ENCODE data around the gene TYK2.

Gene TYK2

DNA sequence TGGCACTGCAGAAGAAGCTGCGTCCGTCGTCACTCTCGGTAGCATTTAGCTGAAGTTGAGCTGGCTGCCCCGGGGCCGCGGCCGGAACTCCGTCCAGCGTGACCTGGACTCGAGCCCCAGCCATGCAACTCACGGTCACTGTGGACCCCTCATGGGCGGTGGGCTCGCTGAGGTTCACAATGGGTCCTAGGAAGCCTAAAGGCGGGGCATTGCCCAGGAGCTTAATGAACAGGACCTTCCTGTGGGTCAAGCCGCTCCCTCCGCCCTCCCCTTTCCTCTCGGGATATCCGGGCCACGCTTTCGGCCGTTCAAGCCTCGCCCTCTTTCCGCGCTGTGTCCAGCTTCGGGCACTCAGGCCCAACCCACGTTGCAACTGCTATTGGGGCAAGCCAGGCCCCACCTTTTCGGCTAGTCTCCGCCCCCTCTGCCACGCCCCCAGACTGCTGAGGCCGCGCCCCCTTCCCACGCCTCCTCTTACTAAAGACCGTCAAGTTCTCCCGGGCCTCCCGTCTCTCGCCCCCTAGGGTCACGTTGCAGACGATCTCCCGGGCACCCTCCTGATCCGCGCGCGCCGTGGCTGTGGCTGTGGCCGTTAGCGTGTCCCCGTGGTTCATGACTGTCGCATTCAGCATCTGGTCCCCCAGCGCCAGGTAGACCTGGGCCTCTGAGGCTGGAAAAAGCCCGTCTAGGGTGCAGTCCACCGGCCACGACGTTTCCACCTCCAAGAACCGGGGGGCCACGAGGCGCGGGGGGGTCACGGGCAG lies 45.6 kb downstream of the TYK2 start:
- DNase-seq (ENCODE audit: low read depth in 3 of 3) = no peak

DNA sequence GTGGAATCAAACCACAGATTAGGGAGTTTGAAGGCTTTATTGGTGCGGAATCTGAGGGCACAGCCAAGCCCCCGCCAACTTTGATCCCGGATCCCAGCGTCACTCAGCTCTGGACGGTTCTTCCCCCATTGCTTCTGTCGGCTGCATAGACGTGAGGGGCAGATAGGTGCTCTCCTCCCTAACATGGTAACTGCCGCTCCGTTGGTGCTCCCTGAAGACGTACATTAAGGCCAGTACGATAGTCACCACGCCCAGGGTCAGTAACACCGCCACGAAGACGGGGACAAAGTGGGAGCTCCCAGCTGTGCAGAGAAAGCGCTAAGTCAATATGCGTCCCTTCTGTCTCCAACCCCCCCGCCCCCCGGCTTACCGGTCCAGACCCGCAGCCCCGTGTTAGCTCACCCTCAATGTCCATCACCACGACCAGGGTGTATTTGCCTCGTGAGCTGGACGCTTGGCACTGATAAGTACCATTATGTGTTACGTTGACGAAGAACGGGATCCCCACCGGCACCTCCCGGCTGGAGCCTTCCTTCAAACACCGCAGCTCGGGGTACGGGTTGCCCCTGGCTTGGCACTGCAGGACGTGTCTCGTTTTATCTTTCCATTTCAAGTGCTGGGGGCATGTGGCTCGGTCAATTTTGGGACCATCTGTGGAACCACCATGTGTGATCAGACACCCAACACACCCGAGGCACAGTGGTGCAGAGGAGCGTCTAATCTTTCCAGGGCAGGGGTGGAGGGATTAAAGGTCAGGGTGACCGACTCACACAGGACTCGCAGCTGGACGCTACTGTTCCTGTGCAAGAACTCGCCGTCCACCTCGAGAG lies 46.4 kb downstream of the TYK2 start:
- DNase-seq (ENCODE audit: low read depth in 3 of 3) = no peak

GRCh38 chr19:10332965-10333757 lies 47.2 kb downstream of the TYK2 start, which contains the start of gene RAVER1:
RAVER1 (minus strand) TSS chr19:10333529; CDS start chr19:10333507, 22 bp downstream.
- peak; percentile 93 to 97 (median 97) for DNase-seq (ENCODE audit: low read depth in 3 of 3)

- no peak for DNase-seq (ENCODE audit: low read depth in 3 of 3)
These were observed 48.0 kb downstream of the TYK2 start for GRCh38 chr19:10332158-10332964.

DNA sequence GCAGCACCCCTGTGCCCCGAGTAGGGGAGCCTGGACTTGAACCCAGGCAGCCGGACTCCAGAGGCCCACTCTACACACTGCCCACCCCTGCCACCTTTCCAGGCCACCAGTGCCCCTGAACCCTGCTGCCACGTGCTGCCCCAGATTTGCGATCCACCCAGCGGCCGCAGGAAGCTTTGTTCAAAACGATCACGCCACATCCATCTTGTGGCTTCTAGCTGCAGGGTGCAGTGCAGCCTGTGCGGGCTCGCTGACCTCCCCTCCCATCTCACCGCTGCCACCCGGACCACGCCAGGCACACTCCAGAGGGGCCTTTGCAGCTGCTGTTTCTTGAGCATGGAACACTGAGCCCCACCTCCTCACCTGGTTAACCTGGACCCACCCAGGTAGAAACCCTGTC lies 50.8 kb downstream of the TYK2 start:
- DNase-seq (ENCODE audit: low read depth in 3 of 3) = no peak

- no peak for DNase-seq (ENCODE audit: low read depth in 3 of 3)
These were observed 51.6 kb downstream of the TYK2 start for GRCh38 chr19:10328558-10329429.

GRCh38 chr19:10327793-10328192 lies 52.6 kb downstream of the TYK2 start:
- no peak for DNase-seq (ENCODE audit: low read depth in 3 of 3)

- no peak for DNase-seq (ENCODE audit: low read depth in 3 of 3)
These were observed 54.6 kb downstream of the TYK2 start for GRCh38 chr19:10325732-10326131.

DNA sequence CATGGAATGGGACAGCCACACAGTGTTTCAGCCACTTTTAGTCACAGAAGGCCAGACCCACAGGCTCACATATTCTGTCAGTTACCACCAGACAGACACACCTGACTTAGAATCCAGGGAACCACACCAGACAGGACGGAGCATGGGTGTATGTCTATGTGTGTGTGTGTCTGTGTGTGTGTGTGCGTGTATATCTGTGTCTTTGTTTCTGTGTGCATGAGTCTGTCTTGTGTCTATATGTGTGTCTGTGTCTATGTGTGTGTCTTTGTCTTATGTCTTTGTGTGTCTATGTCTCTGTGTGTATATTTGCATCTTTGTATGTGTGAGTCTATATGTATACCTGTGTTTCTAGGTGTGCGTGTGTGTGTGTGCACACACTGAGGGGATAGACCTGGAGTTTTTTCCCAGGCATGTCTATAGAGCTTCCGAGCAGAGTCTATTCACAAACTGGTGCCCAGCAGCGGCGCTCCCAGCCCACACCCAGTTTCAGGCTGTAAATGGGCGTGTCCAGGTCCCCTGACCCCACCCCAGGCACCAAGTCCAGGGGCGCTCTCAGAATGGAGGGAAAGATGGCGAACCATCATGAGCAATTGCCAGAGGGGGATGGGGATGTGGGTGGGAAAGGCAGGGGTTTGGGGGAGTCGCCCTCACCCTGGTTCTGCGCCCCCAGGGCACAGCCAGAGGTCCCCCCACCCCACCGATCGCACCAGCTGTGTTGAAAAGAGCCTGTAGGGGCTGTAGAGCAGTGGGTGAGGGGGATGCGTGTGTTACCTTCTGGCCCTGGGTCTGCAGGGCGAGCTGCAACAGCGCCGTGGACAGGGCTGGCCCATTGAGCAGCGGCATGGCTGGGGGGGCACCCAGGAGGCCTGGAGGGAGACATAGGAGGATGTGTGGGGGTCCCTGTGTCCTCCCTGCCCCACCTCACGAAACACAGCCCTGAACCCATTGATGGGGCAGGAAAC lies 58.2 kb downstream of the TYK2 start:
- no peak for DNase-seq (ENCODE audit: low read depth in 3 of 3)

DNA sequence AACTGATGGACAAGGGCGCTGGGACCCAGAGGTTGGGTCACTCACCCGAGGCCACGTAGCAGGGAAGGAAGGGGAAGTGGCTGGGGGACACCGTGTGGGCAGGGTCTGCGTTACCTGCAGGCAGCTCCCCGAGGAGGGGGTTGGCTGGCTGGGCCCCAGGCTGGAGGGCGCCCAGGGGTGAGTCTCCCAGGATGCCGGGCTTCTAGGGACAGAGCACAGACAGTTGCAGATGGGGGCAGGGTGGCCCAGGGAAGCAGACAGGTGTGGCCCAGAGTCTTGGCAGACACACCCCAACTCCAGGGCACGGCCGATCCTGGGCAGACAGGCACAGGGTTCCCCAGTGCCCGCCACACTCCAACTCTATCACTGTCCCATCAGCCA lies 59.0 kb downstream of the TYK2 start:
- no peak for DNase-seq (ENCODE audit: low read depth in 3 of 3)

GRCh38 chr19:10320602-10321416 lies 59.6 kb downstream of the TYK2 start:
- DNase-seq (ENCODE audit: low read depth in 3 of 3) = no peak

DNA sequence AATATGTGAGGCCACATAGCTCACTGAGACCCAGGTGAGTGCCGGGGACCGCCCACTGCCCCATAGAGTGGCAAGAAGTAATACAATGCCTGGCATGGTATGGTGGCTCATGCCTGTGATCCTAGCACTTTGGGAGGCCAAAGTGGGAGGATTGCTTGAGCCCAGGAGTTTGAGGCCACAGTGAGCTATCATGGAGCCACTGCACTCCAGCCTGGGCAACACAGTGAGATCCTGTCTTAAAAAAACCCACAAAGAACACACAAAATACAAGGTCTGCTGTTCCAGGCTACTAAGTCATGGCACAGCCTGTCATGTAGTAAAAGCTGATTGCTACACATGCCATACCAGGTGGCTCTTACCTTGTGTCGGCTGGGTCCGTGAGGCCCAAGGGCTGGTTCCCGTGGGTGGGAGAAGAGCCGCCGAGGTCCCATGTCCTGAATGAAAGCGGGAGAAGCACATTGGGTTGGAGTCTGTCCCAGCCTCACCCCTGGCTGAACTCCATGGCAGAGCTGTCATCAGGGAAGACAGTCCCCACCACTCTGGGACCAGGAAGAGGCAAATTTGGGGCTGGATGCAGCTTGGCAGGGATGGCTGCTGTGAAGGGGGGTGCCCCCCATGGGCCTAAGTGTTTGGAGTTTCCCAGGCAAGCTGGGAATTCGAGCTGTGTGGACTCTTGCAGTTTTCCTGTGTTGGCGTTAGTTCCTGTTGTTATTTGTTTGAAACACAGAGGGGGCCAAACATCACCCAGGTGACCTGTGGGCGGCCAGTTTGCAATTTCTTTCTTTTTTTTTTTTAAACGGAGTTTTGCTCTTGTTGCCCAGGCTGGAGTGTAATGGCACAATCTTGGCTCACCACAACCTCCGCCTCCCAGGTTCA lies 61.3 kb downstream of the TYK2 start:
- no peak for DNase-seq (ENCODE audit: low read depth in 3 of 3)

GRCh38 chr19:10317857-10318462 lies 62.4 kb downstream of the TYK2 start:
- no peak for DNase-seq (ENCODE audit: low read depth in 3 of 3)

- DNase-seq (ENCODE audit: low read depth in 3 of 3) = no peak
These were observed 63.1 kb downstream of the TYK2 start for GRCh38 chr19:10317045-10317856.

- no peak for DNase-seq (ENCODE audit: low read depth in 3 of 3)
These were observed 63.9 kb downstream of the TYK2 start for GRCh38 chr19:10316229-10317044.
